A673 (cell line): ENCODE measurements around the gene HOXA6. TPM values are rescaled to one million over a fixed set of nuclear protein-coding genes. Genes with fewer than 3 reads are reported as not detected.

Experiments
- BruUV-seq: library from RNA; stranded (reverse); fragments of 400-500 nt; replicated peaks from 2 replicates; lab custom pipeline; 2021; lab: Mats Ljungman, UMichigan
- CTCF ChIA-PET: fragments of 300-600 bp; sonication (Branson Sonifier 250); formaldehyde crosslinking; loops from one replicate; lab custom pipeline; 2022; ENCODE audit warnings: antibody characterized with exemption; lab: Charles Lee
- POLR2A ChIA-PET: fragments of 300-600 bp; sonication (Branson Sonifier 250); formaldehyde crosslinking; loops from one replicate; lab custom pipeline; 2022; ENCODE audit warnings: antibody characterized with exemption; ENCODE audit not compliant: low non-redundant PET; lab: Charles Lee
- DNase-seq: peaks from one replicate; pipeline ENCODE4 v3.0.0-alpha.2; 2015; ENCODE audit warnings: low spot score
- H3K27ac ChIP-seq: fragments of 200-600 bp; sonication (generic); 2 replicates; pipeline ENCODE4 v1.5.1; 2016; ENCODE audit warnings: mixed run types, low read depth, mild to moderate bottlenecking, mixed read lengths, antibody characterized with exemption, low read length; ENCODE audit not compliant: poor library complexity, severe bottlenecking
- H3K27me3 ChIP-seq: fragments of 200-600 bp; sonication (generic); replicated peaks from 2 replicates; pipeline ENCODE4 v1.6.1; 2017; ENCODE audit warnings: mixed run types, low read depth, mild to moderate bottlenecking, mixed read lengths, antibody characterized with exemption, low read length; ENCODE audit not compliant: insufficient read depth, poor library complexity
- H3K36me3 ChIP-seq: fragments of 200-600 bp; sonication (generic); 2 replicates; pipeline ENCODE4 v1.6.1; 2016; ENCODE audit warnings: mixed run types, mild to moderate bottlenecking, mixed read lengths, antibody characterized with exemption, low read length; ENCODE audit not compliant: insufficient read depth, poor library complexity, severe bottlenecking
- H3K4me1 ChIP-seq: fragments of 200-600 bp; sonication (generic); 2 replicates; pipeline ENCODE4 v1.6.1; 2017; ENCODE audit warnings: mixed run types, mild to moderate bottlenecking, mixed read lengths, antibody characterized with exemption, low read length; ENCODE audit not compliant: insufficient read depth, poor library complexity, severe bottlenecking
- H3K4me3 ChIP-seq: fragments of 200-600 bp; sonication (generic); 2 replicates; pipeline ENCODE4 v1.5.1; 2016; ENCODE audit warnings: low read depth, mixed run types, mild to moderate bottlenecking, mixed read lengths, low read length; ENCODE audit not compliant: poor library complexity, severe bottlenecking
- H3K9me3 ChIP-seq: fragments of 200-600 bp; sonication (generic); 2 replicates; pipeline ENCODE4 v1.6.1; 2016; ENCODE audit warnings: mixed run types, low read depth, mild to moderate bottlenecking, mixed read lengths, antibody characterized with exemption, low read length; ENCODE audit not compliant: poor library complexity, severe bottlenecking
- EZH2 ChIP-seq: fragments of 200-600 bp; sonication (generic); IDR thresholded peaks from 2 replicates; pipeline ENCODE4 v1.6.1; 2017; ENCODE audit warnings: borderline replicate concordance, low read depth, mild to moderate bottlenecking, mixed read lengths, antibody characterized with exemption, low read length; ENCODE audit not compliant: poor library complexity, severe bottlenecking
- intact Hi-C: fragments of 100-400 bp; cut with micrococcal nuclease; formaldehyde crosslinking; loops from one replicate; pipeline ENCODE4 v1.10.0; 2022; ENCODE audit not compliant: unreplicated experiment
- total RNA-seq: library from RNA; stranded (reverse); gene quantifications from 2 replicates; pipeline ENCODE4 v1.2.3, GENCODE V29; 2021
- TF ChIP-seq, protein P1 (sequence below): fragments of 300-800, 200-600 bp; sonication (generic); conservative IDR thresholded peaks from 2 replicates; pipeline ENCODE4 v1.5.1; 2017; ENCODE audit warnings: low read depth, mild to moderate bottlenecking, antibody characterized with exemption, low read length, moderate library complexity, mixed read lengths

HOXA6 gene
- total RNA-seq, 1 experiment from 2014 or later = not detected

DNA sequence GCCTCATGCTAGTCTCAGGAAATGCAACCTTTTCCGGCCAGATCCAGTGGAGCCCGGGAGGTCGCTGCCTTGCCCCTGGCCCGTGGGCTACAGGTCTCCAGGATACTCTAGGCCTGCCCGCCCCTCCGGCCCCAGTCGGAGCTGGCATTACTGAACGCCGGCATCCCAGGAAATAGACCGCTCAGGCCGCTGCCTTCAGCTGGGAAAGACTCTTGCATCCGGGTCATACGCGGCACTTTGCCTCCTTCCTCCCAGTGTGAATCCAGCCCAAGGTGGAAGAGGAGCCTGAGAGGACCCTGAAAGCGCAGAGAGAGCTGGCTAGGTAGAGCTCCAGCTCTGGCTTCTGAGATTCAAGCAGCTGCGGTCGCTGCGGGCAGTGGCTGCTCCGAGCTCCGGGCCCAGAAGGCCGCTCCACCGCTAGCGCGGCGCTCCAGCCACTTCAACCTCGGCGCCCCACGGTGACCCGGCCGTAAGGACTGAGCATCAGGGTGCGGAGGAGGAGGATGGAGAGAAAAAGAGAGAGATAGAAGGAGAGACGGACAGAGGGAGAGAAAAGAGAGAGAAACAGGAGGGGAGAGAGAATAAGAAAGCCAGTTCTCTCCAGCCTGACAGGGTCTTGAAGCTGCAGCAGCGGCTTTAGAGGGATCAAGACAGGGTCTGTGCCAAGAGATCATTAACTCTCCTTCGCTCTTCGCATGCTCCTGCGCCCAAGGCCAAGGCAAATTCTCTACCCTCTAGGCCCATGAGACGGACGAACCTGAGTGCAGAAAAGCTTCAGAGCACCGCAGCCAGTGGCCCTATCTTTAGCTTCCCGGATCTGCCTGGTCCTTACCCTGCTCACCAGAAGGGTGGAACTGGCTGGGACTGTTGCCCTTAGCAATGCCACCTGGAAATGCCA, 28.3 kb upstream of the HOXA6 start:
- BruUV-seq = no TSS peak
- ChIA-PET POLR2A (no interaction called here), CTCF (interaction anchor here (0.6 kb wide), 1 partner anchor 11 kb away, joined by 3 read pairs; no protein-coding TSS in a partner anchor)
- H3K9me3 ChIP-seq = no peaks in the 10 kb centered on the region
- peaks cover 7% of the 10 kb centered on the region for H3K4me1 ChIP-seq
- peaks cover 96% of the 10 kb centered on the region for H3K27me3 ChIP-seq
- H3K27ac ChIP-seq = no peak overlapping the region
- H3K4me3 ChIP-seq = no peak overlapping the region
- DNase-seq = no peak
- intact Hi-C loops = no loop called here
- no peak for TF ChIP-seq EZH2
- TF ChIP-seq, protein P1, sequence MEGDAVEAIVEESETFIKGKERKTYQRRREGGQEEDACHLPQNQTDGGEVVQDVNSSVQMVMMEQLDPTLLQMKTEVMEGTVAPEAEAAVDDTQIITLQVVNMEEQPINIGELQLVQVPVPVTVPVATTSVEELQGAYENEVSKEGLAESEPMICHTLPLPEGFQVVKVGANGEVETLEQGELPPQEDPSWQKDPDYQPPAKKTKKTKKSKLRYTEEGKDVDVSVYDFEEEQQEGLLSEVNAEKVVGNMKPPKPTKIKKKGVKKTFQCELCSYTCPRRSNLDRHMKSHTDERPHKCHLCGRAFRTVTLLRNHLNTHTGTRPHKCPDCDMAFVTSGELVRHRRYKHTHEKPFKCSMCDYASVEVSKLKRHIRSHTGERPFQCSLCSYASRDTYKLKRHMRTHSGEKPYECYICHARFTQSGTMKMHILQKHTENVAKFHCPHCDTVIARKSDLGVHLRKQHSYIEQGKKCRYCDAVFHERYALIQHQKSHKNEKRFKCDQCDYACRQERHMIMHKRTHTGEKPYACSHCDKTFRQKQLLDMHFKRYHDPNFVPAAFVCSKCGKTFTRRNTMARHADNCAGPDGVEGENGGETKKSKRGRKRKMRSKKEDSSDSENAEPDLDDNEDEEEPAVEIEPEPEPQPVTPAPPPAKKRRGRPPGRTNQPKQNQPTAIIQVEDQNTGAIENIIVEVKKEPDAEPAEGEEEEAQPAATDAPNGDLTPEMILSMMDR = no peak
- no peaks in the 10 kb centered on the region for H3K36me3 ChIP-seq

DNA sequence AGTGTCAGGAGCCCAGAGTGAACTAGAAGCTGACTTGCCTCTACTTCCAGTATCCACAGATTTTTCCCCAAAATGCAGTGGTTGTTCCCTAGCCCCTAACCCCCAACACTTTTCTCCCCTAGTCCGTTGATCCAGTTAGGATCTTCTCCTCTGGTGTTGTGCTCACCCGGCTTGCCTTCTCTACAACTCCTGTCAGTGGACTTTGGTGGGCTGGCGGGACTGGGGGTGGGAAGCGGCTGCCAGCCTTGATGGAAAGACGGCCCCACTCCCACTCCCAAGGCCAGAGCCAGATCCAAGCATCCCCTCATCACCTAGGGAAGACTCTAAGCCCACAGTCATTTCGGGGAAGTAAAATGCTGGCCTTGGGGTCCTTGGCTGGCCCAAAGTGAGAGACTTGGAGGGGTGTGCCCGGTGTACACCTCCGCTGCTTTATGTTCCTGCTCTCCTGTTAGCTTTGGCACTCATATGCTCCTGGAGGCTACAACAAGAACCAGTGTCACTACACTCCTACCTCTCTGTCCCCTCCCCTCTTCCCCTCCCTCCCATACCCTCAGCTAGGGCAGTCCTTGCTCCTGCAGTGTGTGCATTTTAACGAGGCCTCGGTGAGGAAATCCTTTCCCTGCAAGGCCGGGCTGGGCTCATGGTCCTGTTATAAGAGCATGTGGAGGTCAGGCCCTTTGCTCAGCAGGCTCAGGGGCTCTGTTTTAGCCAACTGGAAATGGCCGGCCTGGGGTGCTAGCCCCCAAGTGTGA, 27.5 kb upstream of the HOXA6 start:
- no TSS peak for BruUV-seq
- intact Hi-C loops = no loop called here
- no peak overlapping the region for H3K4me3 ChIP-seq

More for the DNA sequence above, 27.5 kb upstream of the HOXA6 start:
- ChIA-PET POLR2A (no interaction called here), CTCF (no interaction called here)
- Histone ChIP-seq H3K27me3 (peaks cover 95% of the 10 kb centered on the region), H3K9me3 (no peaks in the 10 kb centered on the region), H3K36me3 (no peaks in the 10 kb centered on the region), H3K27ac (no peak overlapping the region), H3K4me1 (peaks cover 7% of the 10 kb centered on the region)
- DNase-seq = no peak
- TF ChIP-seq, protein P1 = no peak
- TF ChIP-seq EZH2 = no peak
